WTC11 (cell line): Measurements from ENCODE around the gene AGAP3.

Source experiments
- ATF6 ChIP-seq: sonication (generic); formaldehyde crosslinking; IDR thresholded peaks from 2 replicates; pipeline ENCODE4 v1.8.1; 2023; ENCODE audit warnings: mild to moderate bottlenecking, missing genetic modification reagents
- CTCF ChIP-seq: fragments of 200-600 bp; IDR thresholded peaks from 2 replicates; pipeline ENCODE4 v1.8.0; 2022; ENCODE audit warnings: antibody characterized with exemption
- E2F4 ChIP-seq: sonication (generic); formaldehyde crosslinking; IDR thresholded peaks from 2 replicates; pipeline ENCODE4 v1.8.1; 2022; ENCODE audit warnings: low read depth, mild to moderate bottlenecking, moderate library complexity, missing genetic modification reagents, borderline replicate concordance
- ESRRA ChIP-seq: sonication (generic); formaldehyde crosslinking; IDR thresholded peaks from 2 replicates; pipeline ENCODE4 v1.8.1; 2022; ENCODE audit warnings: mild to moderate bottlenecking, missing genetic modification reagents, borderline replicate concordance
- MAX ChIP-seq: sonication (generic); formaldehyde crosslinking; IDR thresholded peaks from 2 replicates; pipeline ENCODE4 v1.8.0; 2022; ENCODE audit warnings: mild to moderate bottlenecking, missing genetic modification reagents
- MYBL2 ChIP-seq: sonication (generic); formaldehyde crosslinking; IDR thresholded peaks from 2 replicates; pipeline ENCODE4 v1.8.1; 2023; ENCODE audit warnings: mild to moderate bottlenecking, moderate library complexity, missing genetic modification reagents
- NFYB ChIP-seq: sonication (generic); formaldehyde crosslinking; conservative IDR thresholded peaks from 2 replicates; pipeline ENCODE4 v1.8.0; 2022; ENCODE audit warnings: low read depth, missing genetic modification reagents
- SP1 ChIP-seq: sonication (generic); formaldehyde crosslinking; conservative IDR thresholded peaks from 2 replicates; pipeline ENCODE4 v1.8.1; 2022; ENCODE audit warnings: missing genetic modification reagents
- TCF7 ChIP-seq: sonication (generic); formaldehyde crosslinking; IDR thresholded peaks from 2 replicates; pipeline ENCODE4 v1.8.0; 2022; ENCODE audit warnings: mild to moderate bottlenecking, low read depth, missing genetic modification reagents, moderate library complexity
- ZNF121 ChIP-seq: sonication (generic); formaldehyde crosslinking; IDR thresholded peaks from 2 replicates; pipeline ENCODE4 v1.8.0; 2023; ENCODE audit warnings: missing genetic modification reagents

- TF ChIP-seq NFYB (CRISPR knock-in tag), result no peak
- TF ChIP-seq CTCF, result no peak
- TF ChIP-seq E2F4 (CRISPR knock-in tag), result no peak
- TF ChIP-seq ATF6 (CRISPR knock-in tag), result no peak
- TF ChIP-seq ZNF121 (CRISPR knock-in tag), result no peak
- no peak for TF ChIP-seq MYBL2
- TF ChIP-seq ESRRA (CRISPR knock-in tag), result no peak
- no peak for TF ChIP-seq SP1 (CRISPR knock-in tag)
- TF ChIP-seq MAX (CRISPR knock-in tag), result no peak
- TF ChIP-seq TCF7 (CRISPR knock-in tag), result no peak
Measured at GRCh38 chr7:151123158-151123821, 37.0 kb downstream of the AGAP3 start.
